Natural killer cell (primary cell): ENCODE measurements around the gene TAF1B. TPM values are rescaled to one million over a fixed set of nuclear protein-coding genes. Genes with fewer than 3 reads are reported as not detected.
A peak's percentile ranks its signal among the peaks of the same experiment; 100 is the strongest.

ENCODE experiments used
- ATAC-seq, 3 donors: fragments of 150-1000 bp in 2 of 3; fragments of 200-7000 bp in 1 of 3; cut with Tn5 transposase; 1 replicate in 1 of 3; 2 replicates in 2 of 3; pipeline ENCODE4 v1.10.0; 2021; ENCODE audit warnings: mild to moderate bottlenecking in 2 of 3, moderate library complexity in 2 of 3
- DNase-seq, 2 donors: peaks; one replicate each; pipeline versions ENCODE4 v3.0.0 to v3.0.0-alpha.2; 2013 to 2021; ENCODE audit warnings: mixed read lengths in 1 of 2
- H3K27ac ChIP-seq: one replicate; pipeline ENCODE4 v1.5.1; 2013; ENCODE audit warnings: mild to moderate bottlenecking, low read length
- H3K27me3 ChIP-seq: one replicate; pipeline ENCODE4 v1.6.1; 2013; ENCODE audit warnings: low read length; ENCODE audit not compliant: control insufficient read depth, insufficient read depth
- H3K36me3 ChIP-seq: one replicate; pipeline ENCODE4 v1.6.1; 2013; ENCODE audit warnings: low read length; ENCODE audit not compliant: control insufficient read depth, insufficient read depth
- H3K4me1 ChIP-seq: one replicate; pipeline ENCODE4 v1.6.1; 2013; ENCODE audit warnings: low read length; ENCODE audit not compliant: control insufficient read depth, insufficient read depth
- H3K4me3 ChIP-seq: one replicate; pipeline ENCODE4 v1.5.1; 2013; ENCODE audit warnings: low read length
- H3K9me3 ChIP-seq: one replicate; pipeline ENCODE4 v1.6.1; 2013; ENCODE audit warnings: low read length; ENCODE audit not compliant: control insufficient read depth, insufficient read depth
- H3K27ac Mint-ChIP-seq, 2 donors: one replicate each; pipeline ENCODE4 v1.8.0; 2022; ENCODE audit warnings: mild to moderate bottlenecking in 2 of 2, mixed read lengths in 2 of 2, moderate library complexity in 1 of 2
- H3K27me3 Mint-ChIP-seq, 2 donors: one replicate each; pipeline ENCODE4 v1.8.0; 2022; ENCODE audit warnings: low read depth in 2 of 2, mixed read lengths in 2 of 2
- H3K36me3 Mint-ChIP-seq: one replicate; pipeline ENCODE4 v1.8.0; 2022; ENCODE audit warnings: mixed read lengths
- H3K4me1 Mint-ChIP-seq, 2 donors: one replicate each; pipeline ENCODE4 v1.8.0; 2022; ENCODE audit warnings: mixed read lengths in 2 of 2
- H3K4me3 Mint-ChIP-seq: one replicate; pipeline ENCODE4 v1.8.0; 2022; ENCODE audit warnings: mild to moderate bottlenecking, moderate library complexity, mixed read lengths
- H3K9me3 Mint-ChIP-seq, 2 donors: one replicate each; pipeline ENCODE4 v1.8.0; 2022; ENCODE audit warnings: mixed read lengths in 2 of 2
- WGBS: methylation state at CpG from one replicate; pipeline ENCODE4 v1.1.7; 2013; ENCODE audit warnings: missing lambda C conversion rate; ENCODE audit not compliant: insufficient coverage; 5-methylcytosine and 5-hydroxymethylcytosine counted together
- intact Hi-C: fragments of 100-400 bp; cut with micrococcal nuclease; formaldehyde crosslinking; loops from one replicate; pipeline ENCODE4 v1.14.2; 2022
- total RNA-seq, 4 donors: library from RNA; stranded (reverse); fragments of 120-200 nt in 1 of 4; gene quantifications; one replicate each; pipeline versions ENCODE4 v1.2.3 to v1.2.4, GENCODE V29; 2013 to 2022
- TF ChIP-seq, protein P1 (sequence below): fragments of 200-600 bp; IDR thresholded peaks from one replicate; pipeline ENCODE4 v1.8.0; 2022; ENCODE audit warnings: antibody characterized with exemption

Gene TAF1B
- total RNA-seq, 3 donors from 2014 or later (not counting 1 experiment from before 2014, with no cell fraction given): 24.8 to 40.8 (median 26.8) TPM

- Histone ChIP-seq H3K27ac (no peak overlapping the region), H3K36me3 (peaks cover 16% of the 10 kb centered on the region), H3K9me3 (no peaks in the 10 kb centered on the region), H3K4me3 (no peak overlapping the region), H3K4me1 (no peaks in the 10 kb centered on the region), H3K27me3 (no peaks in the 10 kb centered on the region)
- ATAC-seq (no peak), DNase-seq (no peak)
- H3K36me3 Mint-ChIP-seq: no peaks in the 10 kb centered on the region
- peak overlapping the region in 1 of 2 donors; percentile 1 for H3K27ac Mint-ChIP-seq
- TF ChIP-seq, protein P1, sequence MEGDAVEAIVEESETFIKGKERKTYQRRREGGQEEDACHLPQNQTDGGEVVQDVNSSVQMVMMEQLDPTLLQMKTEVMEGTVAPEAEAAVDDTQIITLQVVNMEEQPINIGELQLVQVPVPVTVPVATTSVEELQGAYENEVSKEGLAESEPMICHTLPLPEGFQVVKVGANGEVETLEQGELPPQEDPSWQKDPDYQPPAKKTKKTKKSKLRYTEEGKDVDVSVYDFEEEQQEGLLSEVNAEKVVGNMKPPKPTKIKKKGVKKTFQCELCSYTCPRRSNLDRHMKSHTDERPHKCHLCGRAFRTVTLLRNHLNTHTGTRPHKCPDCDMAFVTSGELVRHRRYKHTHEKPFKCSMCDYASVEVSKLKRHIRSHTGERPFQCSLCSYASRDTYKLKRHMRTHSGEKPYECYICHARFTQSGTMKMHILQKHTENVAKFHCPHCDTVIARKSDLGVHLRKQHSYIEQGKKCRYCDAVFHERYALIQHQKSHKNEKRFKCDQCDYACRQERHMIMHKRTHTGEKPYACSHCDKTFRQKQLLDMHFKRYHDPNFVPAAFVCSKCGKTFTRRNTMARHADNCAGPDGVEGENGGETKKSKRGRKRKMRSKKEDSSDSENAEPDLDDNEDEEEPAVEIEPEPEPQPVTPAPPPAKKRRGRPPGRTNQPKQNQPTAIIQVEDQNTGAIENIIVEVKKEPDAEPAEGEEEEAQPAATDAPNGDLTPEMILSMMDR: no peak
- H3K4me3 Mint-ChIP-seq: no peak overlapping the region
- H3K9me3 Mint-ChIP-seq: peaks cover 3% of the 10 kb centered on the region in 2 donors
- 98% methylated on average over 6 of the region's 6 CpGs for WGBS
- H3K4me1 Mint-ChIP-seq: no peaks in the 10 kb centered on the region
- intact Hi-C loops: no loop called here
- no peaks in the 10 kb centered on the region for H3K27me3 Mint-ChIP-seq
These were observed 24.6 kb downstream of the TAF1B start for GRCh38 chr2:9867881-9868280.

DNA sequence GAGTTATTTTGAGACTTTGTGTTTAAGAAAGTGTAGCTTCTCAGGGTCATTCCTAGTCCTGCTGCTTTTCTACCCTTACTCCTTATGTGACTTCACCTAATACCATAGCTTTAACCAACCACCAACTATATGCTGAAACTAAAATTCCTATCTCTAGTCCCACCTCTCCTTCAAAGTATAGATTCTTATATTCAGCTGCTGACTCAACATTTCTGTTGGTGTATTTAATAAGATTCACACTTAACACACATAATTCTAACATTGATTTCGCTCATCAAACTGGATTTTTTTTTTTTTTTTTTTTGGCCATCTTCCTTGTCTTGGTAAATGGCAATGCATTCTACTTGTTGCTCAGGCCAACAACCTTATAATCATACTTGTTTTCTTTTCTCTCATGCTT, 30.1 kb downstream of the TAF1B start:
- no peaks in the 10 kb centered on the region for H3K4me1 Mint-ChIP-seq
- no peaks in the 10 kb centered on the region for H3K27me3 Mint-ChIP-seq
- no peaks in the 10 kb centered on the region for H3K9me3 Mint-ChIP-seq
- 89% methylated on average over 1 of the region's 1 CpG for WGBS
- no peak overlapping the region for H3K27ac Mint-ChIP-seq
- H3K9me3 ChIP-seq: no peaks in the 10 kb centered on the region
- H3K4me1 ChIP-seq: no peaks in the 10 kb centered on the region
- intact Hi-C loops: no loop called here
- no peak overlapping the region for H3K4me3 Mint-ChIP-seq
- no peak for DNase-seq
- peaks cover 15% of the 10 kb centered on the region for H3K36me3 Mint-ChIP-seq
- H3K36me3 ChIP-seq: peaks cover 46% of the 10 kb centered on the region
- ATAC-seq: no peak
- no peaks in the 10 kb centered on the region for H3K27me3 ChIP-seq
- no peak overlapping the region for H3K4me3 ChIP-seq
- H3K27ac ChIP-seq: no peak overlapping the region
- TF ChIP-seq, protein P1: no peak

DNA sequence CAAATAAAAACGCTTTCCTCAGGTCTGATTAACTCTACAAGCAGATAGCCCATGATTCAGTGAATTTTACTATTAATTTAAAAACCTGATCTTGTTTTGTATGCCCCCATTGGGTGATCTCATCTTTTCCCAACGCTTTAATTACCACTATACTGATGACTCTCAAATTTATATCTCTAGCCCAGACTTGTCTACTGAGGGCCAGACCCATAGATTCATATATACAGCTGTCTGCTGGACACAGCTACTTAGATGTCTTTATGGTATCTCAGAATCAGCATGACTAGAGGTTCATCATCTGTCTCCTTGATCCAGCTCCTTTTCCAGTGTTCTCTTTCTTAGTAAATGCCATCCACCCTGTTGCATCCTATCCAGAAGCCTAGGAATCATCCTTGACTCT, 33.8 kb downstream of the TAF1B start:
- Histone ChIP-seq H3K36me3 (peaks cover 46% of the 10 kb centered on the region), H3K4me1 (no peaks in the 10 kb centered on the region), H3K4me3 (no peak overlapping the region), H3K27me3 (no peaks in the 10 kb centered on the region), H3K9me3 (no peaks in the 10 kb centered on the region), H3K27ac (no peak overlapping the region)
- H3K4me1 Mint-ChIP-seq: no peaks in the 10 kb centered on the region
- 72% methylated on average over 2 of the region's 2 CpGs for WGBS
- no peak overlapping the region for H3K4me3 Mint-ChIP-seq
- H3K9me3 Mint-ChIP-seq: no peaks in the 10 kb centered on the region
- no peak overlapping the region for H3K27ac Mint-ChIP-seq
- DNase-seq: no peak
- peaks cover 26% of the 10 kb centered on the region for H3K36me3 Mint-ChIP-seq
- intact Hi-C loops: no loop called here
- no peak for ATAC-seq
- no peaks in the 10 kb centered on the region for H3K27me3 Mint-ChIP-seq
- TF ChIP-seq, protein P1: no peak

GRCh38 chr2:9877726-9878125, 34.5 kb downstream of the TAF1B start:
- no peak overlapping the region for H3K27ac ChIP-seq
- no peaks in the 10 kb centered on the region for H3K9me3 ChIP-seq
- Mint-ChIP-seq H3K27ac (no peak overlapping the region), H3K4me3 (no peak overlapping the region), H3K27me3 (no peaks in the 10 kb centered on the region), H3K36me3 (peaks cover 26% of the 10 kb centered on the region), H3K4me1 (no peaks in the 10 kb centered on the region), H3K9me3 (no peaks in the 10 kb centered on the region)
- no peaks in the 10 kb centered on the region for H3K4me1 ChIP-seq
- no peak for ATAC-seq
- no peak for DNase-seq
- no peaks in the 10 kb centered on the region for H3K27me3 ChIP-seq
- 92% methylated on average over 1 of the region's 2 CpGs for WGBS
- H3K36me3 ChIP-seq: peaks cover 46% of the 10 kb centered on the region
- intact Hi-C loops: no loop called here
- TF ChIP-seq, protein P1: no peak
- H3K4me3 ChIP-seq: no peak overlapping the region
